ENCODE results near the gene PPP3CA.
"Not testable (repeated sequence)": the region's sequence is repeated elsewhere in the genome, so short reads cannot be mapped to it uniquely, and the experiment has no call there.

PPP3CA gene

GRCh38 chr4:101098666-101099400 lies 248.5 kb downstream of the PPP3CA start:
- no peak for DNase-seq (ENCODE audit: low read depth)

DNA sequence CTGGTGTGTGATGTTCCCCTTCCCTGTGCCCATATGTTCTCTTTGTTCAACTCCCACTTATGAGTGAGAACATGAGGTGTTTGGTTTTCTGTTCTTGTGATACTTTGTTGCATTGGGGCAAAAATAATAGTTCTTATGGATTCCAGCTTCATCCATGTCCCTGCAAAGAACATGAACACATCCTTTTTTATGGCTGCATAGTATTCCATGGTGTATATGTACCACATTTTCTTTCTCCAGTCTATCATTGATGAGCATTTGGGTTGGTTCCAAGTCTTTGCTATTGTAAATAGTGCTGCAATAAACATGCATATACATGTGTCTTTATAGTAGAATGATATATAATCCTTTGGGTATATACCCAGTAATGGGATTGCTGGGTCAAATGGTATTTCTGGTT lies 254.7 kb downstream of the PPP3CA start:
- DNase-seq (ENCODE audit: low read depth): not testable (repeated sequence)

- no peak for DNase-seq (ENCODE audit: low read depth)
These were observed 258.2 kb downstream of the PPP3CA start for GRCh38 chr4:101089168-101089567.

DNA sequence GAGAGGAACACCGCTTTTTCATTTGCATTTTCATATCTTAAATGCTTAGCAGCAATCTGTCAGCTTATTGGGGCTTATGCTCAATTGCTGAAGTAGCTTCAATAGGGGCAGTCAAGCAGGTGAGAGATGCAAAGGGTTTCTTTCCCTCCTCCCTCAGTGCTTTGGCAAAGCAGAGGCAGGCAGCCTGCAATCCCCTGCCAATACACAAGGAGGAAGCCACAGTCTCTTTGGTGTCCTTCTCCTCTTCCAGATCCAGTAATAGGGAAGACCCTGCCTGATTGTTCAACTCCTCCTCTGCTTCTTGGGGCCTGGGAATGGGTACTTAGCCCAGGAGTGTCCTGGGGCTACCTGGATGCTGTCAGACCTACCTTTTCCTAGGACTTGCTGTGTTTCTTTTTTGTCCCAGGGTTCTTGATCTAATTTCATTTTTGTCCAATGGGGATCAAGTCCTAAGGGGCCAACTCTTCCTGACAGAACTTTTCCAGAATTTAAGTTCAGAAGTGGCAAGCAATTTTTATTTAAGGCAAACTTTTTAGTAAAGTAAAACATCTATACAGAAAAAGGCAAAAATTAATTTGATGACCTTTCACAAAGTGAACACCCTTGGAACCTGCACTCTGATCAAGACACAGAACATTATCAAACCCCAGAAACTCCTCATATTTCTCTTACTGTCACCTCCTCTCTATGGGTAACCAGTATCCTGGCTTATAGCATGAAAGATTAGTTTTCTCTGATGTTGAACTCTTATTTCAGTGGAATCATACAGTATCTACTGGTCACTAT lies 260.3 kb downstream of the PPP3CA start:
- no peak for DNase-seq (ENCODE audit: low read depth)

- DNase-seq (ENCODE audit: low read depth): no peak
These were observed 264.2 kb downstream of the PPP3CA start for GRCh38 chr4:101083131-101083530.

DNA sequence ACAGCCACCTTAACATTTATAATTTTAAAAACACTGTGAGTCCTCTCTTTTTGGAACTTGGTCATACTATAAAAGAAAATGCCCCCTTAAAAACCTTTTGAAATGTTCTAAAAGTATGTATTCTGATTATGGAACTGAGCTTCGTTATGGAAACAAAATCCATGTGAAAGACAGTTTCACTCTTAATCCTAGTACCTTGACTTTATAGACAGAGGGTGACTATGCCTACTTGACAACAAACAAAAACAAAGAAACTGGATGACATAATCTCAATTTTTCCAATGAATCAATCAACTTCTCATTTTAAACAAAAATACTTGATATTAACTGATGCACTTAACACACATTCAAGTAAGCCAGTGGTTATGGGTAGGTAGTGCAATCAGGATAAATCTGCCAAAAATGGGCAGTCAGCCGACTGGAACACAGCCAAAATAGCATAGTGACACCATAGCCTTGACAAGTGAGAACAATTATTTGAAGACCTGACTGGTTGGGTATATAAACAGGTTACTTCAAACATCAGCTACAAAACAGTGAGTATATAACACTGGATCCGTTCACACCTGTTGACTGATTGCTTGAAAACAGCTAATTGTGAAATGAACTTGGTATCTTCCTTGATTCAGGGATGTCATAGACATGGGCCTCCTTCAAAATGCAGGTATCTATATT lies 265.5 kb downstream of the PPP3CA start:
- no peak for DNase-seq (ENCODE audit: low read depth)

DNA sequence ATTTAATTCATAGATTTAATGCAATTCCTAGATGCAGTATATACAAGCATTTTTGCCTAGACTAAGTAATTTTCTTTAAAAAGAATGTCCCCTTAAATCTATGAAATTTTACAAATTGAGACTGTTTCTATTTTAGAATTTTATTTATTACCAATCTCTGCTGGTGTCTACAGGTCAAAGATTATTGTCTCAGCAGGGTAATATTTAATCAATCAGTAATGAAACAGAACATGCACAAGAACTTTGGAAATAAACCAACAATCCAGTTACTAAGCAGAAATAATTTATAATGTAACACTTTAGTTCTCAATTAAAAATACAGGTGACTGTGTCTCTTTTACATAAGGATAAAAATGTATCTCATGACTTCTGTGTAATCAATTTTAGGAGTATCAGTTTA lies 266.2 kb downstream of the PPP3CA start:
- no peak for DNase-seq (ENCODE audit: low read depth)

- no peak for DNase-seq (ENCODE audit: low read depth)
These were observed 268.4 kb downstream of the PPP3CA start for GRCh38 chr4:101078950-101079349.

DNA sequence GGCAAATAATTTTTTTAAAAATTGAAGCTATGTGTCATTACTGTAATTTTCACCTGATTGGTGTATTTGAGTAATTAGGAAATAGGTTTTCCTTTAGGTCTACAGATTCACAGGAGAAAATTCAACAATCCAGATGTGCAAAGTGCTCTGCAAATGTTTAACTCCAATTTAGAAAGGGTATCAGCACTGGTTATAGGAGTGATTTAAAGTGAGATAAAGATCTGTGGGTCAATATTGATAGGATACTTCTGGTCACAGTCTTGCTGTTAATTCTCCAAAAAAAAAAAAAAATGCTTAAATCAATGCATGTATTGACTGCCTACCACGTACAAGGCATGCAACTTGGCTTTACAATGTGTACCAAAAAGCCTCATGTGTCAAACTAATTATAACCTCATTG lies 271.3 kb downstream of the PPP3CA start:
- DNase-seq (ENCODE audit: low read depth): no peak

- DNase-seq (ENCODE audit: low read depth): no peak
These were observed 271.8 kb downstream of the PPP3CA start for GRCh38 chr4:101075536-101075935.

GRCh38 chr4:101074326-101074725 lies 273.0 kb downstream of the PPP3CA start:
- DNase-seq (ENCODE audit: low read depth): no peak

DNA sequence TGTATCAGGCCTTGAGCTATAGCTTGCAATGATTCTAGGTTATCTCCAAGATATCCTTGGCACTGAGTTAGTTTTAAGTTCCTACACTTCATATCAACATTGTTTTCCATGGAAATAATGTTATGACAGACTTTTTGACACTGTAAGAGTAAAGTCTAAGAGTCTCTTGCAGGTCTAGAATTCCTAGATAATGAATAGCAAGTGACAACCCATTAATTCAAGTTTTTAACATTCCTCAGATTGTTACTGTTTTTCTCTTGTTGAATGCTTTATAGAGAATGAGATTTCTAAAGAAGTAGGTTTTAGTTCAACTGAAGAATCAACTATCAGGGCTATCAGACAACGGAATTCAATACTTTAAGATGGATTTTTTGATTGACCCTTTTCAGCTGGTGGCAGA lies 276.1 kb downstream of the PPP3CA start:
- no peak for DNase-seq (ENCODE audit: low read depth)

- no peak for DNase-seq (ENCODE audit: low read depth)
These were observed 279.2 kb downstream of the PPP3CA start for GRCh38 chr4:101068115-101068514.

DNA sequence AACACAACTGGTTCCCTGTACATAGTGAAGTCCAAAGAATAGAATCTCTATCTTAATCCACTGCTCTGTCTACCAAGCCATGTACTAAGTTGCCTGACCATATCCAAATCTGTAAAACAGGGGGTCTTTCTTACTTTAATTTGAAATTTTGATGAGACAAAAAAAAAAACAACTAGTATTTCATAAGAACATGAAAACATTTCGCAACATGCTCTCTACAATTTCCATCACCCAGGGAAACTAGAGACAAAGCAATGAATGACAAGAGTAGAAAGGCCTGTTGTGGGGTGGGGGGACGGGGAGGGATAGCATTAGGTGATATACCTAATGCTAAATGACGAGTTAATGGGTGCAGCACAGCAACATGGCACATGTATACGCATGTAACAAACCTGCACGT lies 279.9 kb downstream of the PPP3CA start:
- no peak for DNase-seq (ENCODE audit: low read depth)

GRCh38 chr4:101066626-101067170 lies 280.6 kb downstream of the PPP3CA start:
- DNase-seq (ENCODE audit: low read depth): no peak

DNA sequence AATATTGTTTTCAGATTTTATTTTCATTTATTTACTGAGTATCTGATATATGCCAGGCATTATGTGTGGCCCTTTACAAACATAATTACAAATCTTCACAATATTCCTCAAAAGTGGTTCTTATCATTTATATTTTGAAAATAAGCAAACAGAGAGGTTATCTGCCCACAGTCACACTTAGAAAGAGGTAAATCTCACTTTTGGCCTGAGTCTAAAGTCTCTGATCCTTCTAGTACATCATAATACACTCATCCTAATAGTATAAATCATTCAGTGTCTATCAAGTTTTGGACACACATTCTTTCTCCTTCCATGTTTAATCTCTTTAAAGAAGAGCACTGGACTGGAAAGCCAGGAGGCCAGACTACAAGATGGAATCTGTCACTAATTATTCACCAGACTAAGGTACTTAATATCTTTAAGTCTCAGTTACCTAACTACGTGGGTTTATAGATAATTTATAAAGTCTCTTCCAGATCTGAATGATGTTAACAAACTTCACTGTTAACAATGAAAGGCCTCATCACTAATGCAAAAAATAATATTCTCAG lies 281.3 kb downstream of the PPP3CA start:
- no peak for DNase-seq (ENCODE audit: low read depth)

- DNase-seq (ENCODE audit: low read depth): no peak
These were observed 282.0 kb downstream of the PPP3CA start for GRCh38 chr4:101065346-101065745.

DNA sequence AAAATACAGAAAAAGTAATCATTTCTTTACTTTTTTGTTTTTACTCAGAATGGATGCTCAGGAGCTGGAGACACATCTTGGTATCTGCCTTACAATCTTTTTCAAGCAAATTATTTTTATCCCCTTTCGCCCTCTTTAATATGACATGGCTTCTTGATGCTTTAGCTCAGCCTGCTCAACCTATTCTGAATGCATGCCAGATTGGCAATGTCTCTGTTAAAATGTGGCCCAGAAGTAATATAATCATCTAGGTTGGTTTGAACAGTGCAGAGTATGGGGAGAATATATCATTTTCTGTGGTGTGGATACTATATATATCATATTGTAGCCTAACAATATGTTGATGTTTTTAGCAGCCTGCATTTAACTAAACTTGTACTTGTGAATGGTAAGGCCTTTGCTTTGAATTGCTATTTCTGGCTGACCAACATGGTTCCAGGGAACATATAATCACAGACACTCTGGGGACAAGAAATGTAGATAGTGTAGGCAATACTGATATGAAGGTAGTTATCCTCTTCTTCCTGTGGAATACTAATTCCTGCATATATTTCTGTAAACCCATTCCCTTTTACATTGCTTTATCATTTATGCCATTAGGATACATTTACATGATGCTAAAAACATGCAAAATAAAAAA lies 282.7 kb downstream of the PPP3CA start:
- no peak for DNase-seq (ENCODE audit: low read depth)

DNA sequence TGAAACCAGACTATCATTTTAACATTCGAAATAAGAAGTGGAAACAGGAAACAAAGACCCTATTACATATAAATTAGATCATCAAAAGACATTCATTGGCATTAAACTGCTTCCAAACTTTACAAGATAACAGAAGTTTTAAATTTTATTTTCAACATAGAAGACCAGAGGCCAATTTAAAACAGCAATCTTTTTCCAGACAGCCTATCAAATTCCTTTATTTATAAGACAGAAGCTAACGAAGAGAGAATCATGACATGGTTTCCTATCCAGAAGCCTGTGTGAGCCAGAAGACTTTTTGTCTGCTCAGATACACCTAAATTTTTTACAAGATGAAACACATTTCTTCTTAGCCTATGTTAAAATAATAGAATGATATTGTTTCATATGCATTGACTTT lies 291.9 kb downstream of the PPP3CA start:
- no peak for DNase-seq (ENCODE audit: low read depth)

- DNase-seq (ENCODE audit: low read depth): no peak
These were observed 296.5 kb downstream of the PPP3CA start for GRCh38 chr4:101050837-101051205.

- DNase-seq (ENCODE audit: low read depth): no peak
These were observed 297.1 kb downstream of the PPP3CA start for GRCh38 chr4:101050088-101050836.
